ENCODE results near the gene MOV10L1. TPM values are rescaled to one million over a fixed set of nuclear protein-coding genes. Genes with fewer than 3 reads are reported as not detected.
A peak's percentile ranks its signal among the peaks of the same experiment; 100 is the strongest.

MOV10L1 gene
- total RNA-seq, 3 donors from 2014 or later = not detected

- Mint-ChIP-seq H3K4me1 (ENCODE audit: low read depth) (peaks cover 2% of the 10 kb centered on the region), H3K27me3 (ENCODE audit: low read depth) (peaks cover 39% of the 10 kb centered on the region)
- no peak for ATAC-seq
Observed at GRCh38 chr22:50053861-50054260, 35.9 kb upstream of the MOV10L1 start.

GRCh38 chr22:50056214-50056972, 33.4 kb upstream of the MOV10L1 start:
- H3K4me3 Mint-ChIP-seq = no peak overlapping the region
- peaks cover 50% of the 10 kb centered on the region for H3K27me3 Mint-ChIP-seq (ENCODE audit: low read depth)
- ATAC-seq = no peak
- no peaks in the 10 kb centered on the region for H3K9me3 Mint-ChIP-seq
- DNase-seq = no peak
- H3K36me3 Mint-ChIP-seq (ENCODE audit: insufficient read depth) = no peaks in the 10 kb centered on the region
- peaks cover 3% of the 10 kb centered on the region for H3K4me1 Mint-ChIP-seq (ENCODE audit: low read depth)

More at GRCh38 chr22:50053861-50054260, 35.9 kb upstream of the MOV10L1 start:
- no peaks in the 10 kb centered on the region for H3K36me3 Mint-ChIP-seq (ENCODE audit: insufficient read depth)
- H3K4me3 Mint-ChIP-seq = no peak overlapping the region
- no peak for DNase-seq
- no peaks in the 10 kb centered on the region for H3K9me3 Mint-ChIP-seq

GRCh38 chr22:50057278-50058060, 32.3 kb upstream of the MOV10L1 start:
- ATAC-seq (no peak), DNase-seq (no peak)
- no peaks in the 10 kb centered on the region for H3K36me3 Mint-ChIP-seq (ENCODE audit: insufficient read depth)
- H3K4me3 Mint-ChIP-seq = no peak overlapping the region
- no peaks in the 10 kb centered on the region for H3K9me3 Mint-ChIP-seq
- H3K4me1 Mint-ChIP-seq (ENCODE audit: low read depth) = peaks cover 3% of the 10 kb centered on the region
- H3K27me3 Mint-ChIP-seq (ENCODE audit: low read depth) = peaks cover 49% of the 10 kb centered on the region

DNA sequence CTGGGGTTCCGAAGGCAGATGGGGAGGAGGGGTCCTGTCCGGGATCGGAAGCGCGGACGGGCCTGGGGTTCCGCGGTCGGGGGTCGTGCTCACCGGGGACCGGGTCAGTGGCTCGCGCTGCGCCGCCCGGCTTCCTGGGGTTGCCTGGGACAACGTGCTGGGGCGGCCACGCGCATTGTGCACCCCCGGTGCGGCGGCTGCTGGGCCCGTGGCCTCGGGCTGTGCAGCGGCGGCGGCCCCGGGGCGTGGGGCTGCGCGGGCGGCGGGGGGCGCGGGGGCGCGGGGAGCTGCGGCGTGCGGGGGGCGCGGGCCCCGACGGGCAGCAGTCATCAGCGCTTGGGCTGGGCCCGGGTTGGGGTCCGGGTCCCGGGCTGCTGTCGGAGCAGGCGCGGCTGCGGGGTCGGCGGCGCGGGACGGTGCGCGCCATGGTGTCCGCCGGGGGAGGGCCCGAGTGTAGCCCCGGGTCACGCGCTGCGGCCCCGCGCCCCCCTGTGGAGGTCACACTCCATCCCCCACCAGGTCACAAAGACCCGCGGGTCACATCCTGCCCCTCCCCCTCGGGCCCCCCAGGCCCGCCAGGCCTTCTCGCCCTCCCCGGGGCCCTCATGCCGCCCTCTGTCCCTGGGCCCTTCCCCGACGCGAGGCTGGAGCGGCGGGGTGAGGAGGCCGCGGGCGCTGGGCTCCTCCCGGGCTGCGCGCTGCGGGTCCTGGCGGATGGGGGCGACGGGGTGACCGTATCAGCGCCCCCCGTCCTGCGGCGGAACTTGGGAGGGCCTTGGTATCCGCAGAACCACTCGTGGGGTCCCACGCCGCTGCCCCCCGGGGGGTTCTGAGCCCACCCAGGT, 31.5 kb upstream of the MOV10L1 start, which contains the start of gene TTLL8:
TSS of gene TTLL8 (minus strand) at position 238 of the 845 bp plus-strand sequence.
- H3K9me3 Mint-ChIP-seq = no peaks in the 10 kb centered on the region
- no peaks in the 10 kb centered on the region for H3K36me3 Mint-ChIP-seq (ENCODE audit: insufficient read depth)
- ATAC-seq = peak; percentile 25 to 48
- peaks cover 49% of the 10 kb centered on the region for H3K27me3 Mint-ChIP-seq (ENCODE audit: low read depth)
- DNase-seq = no peak
- H3K4me1 Mint-ChIP-seq (ENCODE audit: low read depth) = peaks cover 3% of the 10 kb centered on the region
- H3K4me3 Mint-ChIP-seq = no peak within 1 kb of the TSS

- no peaks in the 10 kb centered on the region for H3K9me3 Mint-ChIP-seq
Observed at GRCh38 chr22:50058906-50059880, 30.6 kb upstream of the MOV10L1 start.

GRCh38 chr22:50059881-50060262, 29.9 kb upstream of the MOV10L1 start:
- Mint-ChIP-seq H3K4me1 (ENCODE audit: low read depth) (peaks cover 3% of the 10 kb centered on the region), H3K9me3 (no peaks in the 10 kb centered on the region), H3K36me3 (ENCODE audit: insufficient read depth) (no peaks in the 10 kb centered on the region), H3K27me3 (ENCODE audit: low read depth) (peaks cover 39% of the 10 kb centered on the region), H3K4me3 (no peak overlapping the region)
- no peak for ATAC-seq
- DNase-seq = no peak

More at GRCh38 chr22:50058906-50059880, 30.6 kb upstream of the MOV10L1 start:
- Mint-ChIP-seq H3K4me1 (ENCODE audit: low read depth) (peaks cover 3% of the 10 kb centered on the region), H3K27me3 (ENCODE audit: low read depth) (peaks cover 43% of the 10 kb centered on the region), H3K4me3 (no peak overlapping the region), H3K36me3 (ENCODE audit: insufficient read depth) (no peaks in the 10 kb centered on the region)
- no peak for ATAC-seq
- no peak for DNase-seq

DNA sequence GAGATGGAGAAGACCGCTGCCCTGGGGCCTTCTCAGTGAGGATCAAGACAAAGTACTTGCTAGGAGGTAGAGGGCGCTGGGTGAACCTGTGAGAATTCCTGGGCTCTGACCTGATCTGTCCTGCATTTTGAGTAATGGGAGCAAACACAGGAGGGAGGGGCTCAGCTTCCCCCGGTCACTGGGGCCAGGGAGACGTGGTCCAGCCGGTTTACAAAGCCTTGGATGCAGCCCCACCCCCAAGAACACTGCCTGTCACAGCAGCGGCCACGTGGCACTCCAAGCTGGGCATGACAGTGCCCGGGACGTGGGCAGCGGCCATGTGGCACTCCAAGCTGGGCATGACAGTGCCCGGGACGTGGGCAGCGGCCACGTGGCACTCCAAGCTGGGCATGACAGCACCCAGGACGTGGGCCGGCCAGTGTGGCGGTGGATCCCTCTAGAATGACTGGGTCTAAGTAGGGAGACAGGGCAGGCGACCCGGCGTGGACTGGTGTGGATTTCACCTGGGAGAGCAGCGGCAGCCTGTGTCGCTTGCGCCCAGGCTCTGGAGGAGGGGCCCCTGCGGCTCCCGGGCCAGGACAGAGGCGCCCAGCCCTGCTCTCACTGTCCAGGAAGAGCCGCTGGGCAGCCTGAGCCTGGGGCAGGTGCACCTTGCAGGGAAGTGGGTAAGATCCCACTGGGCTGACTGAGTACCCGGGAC, 29.2 kb upstream of the MOV10L1 start:
- ATAC-seq = no peak
- no peak for DNase-seq
- H3K4me1 Mint-ChIP-seq (ENCODE audit: low read depth) = peaks cover 3% of the 10 kb centered on the region

GRCh38 chr22:50061141-50061823, 28.5 kb upstream of the MOV10L1 start:
- Mint-ChIP-seq H3K4me1 (ENCODE audit: low read depth) (peaks cover 3% of the 10 kb centered on the region), H3K9me3 (no peaks in the 10 kb centered on the region), H3K27me3 (ENCODE audit: low read depth) (peaks cover 29% of the 10 kb centered on the region), H3K36me3 (ENCODE audit: insufficient read depth) (no peaks in the 10 kb centered on the region), H3K4me3 (no peak overlapping the region)
- ATAC-seq (no peak), DNase-seq (no peak)

More for the DNA sequence above, 29.2 kb upstream of the MOV10L1 start:
- Mint-ChIP-seq H3K36me3 (ENCODE audit: insufficient read depth) (no peaks in the 10 kb centered on the region), H3K4me3 (no peak overlapping the region), H3K9me3 (no peaks in the 10 kb centered on the region), H3K27me3 (ENCODE audit: low read depth) (peaks cover 33% of the 10 kb centered on the region)

DNA sequence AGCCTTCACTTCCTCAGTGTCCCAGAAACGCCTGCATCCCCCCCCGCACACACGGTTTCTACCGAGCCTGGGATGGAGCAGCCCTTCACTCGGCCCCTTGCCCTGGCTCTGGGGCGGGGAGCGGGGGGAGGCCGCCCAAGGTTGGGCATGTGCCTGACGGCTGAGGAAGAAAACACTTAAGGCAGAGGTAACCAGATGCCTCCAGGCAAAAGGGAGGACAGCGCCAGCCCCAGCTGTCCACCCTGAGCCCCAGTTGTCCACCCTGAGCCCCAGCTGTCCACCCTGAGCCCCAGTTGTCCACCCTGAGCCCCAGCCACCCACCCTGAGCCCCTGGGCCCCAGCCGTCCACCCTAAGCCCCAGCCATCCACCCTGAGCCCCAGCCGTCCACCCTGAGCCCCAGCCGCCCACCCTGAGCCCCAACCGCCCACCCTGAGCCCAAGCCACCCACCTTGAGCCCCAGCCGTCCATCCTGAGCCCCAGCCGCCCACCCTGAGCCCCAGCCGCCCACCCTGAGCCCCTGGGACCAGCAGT, 27.9 kb upstream of the MOV10L1 start:
- H3K27me3 Mint-ChIP-seq (ENCODE audit: low read depth) = peaks cover 26% of the 10 kb centered on the region
- ATAC-seq (no peak), DNase-seq (no peak)
- no peaks in the 10 kb centered on the region for H3K9me3 Mint-ChIP-seq
- H3K36me3 Mint-ChIP-seq (ENCODE audit: insufficient read depth) = no peaks in the 10 kb centered on the region
- no peak overlapping the region for H3K4me3 Mint-ChIP-seq
- H3K4me1 Mint-ChIP-seq (ENCODE audit: low read depth) = peaks cover 3% of the 10 kb centered on the region

- Mint-ChIP-seq H3K4me1 (ENCODE audit: low read depth) (peaks cover 3% of the 10 kb centered on the region), H3K4me3 (no peak overlapping the region), H3K27me3 (ENCODE audit: low read depth) (peaks cover 22% of the 10 kb centered on the region), H3K36me3 (ENCODE audit: insufficient read depth) (no peaks in the 10 kb centered on the region), H3K9me3 (no peaks in the 10 kb centered on the region)
- no peak for ATAC-seq
- no peak for DNase-seq
Observed at GRCh38 chr22:50062509-50063135, 27.2 kb upstream of the MOV10L1 start.

DNA sequence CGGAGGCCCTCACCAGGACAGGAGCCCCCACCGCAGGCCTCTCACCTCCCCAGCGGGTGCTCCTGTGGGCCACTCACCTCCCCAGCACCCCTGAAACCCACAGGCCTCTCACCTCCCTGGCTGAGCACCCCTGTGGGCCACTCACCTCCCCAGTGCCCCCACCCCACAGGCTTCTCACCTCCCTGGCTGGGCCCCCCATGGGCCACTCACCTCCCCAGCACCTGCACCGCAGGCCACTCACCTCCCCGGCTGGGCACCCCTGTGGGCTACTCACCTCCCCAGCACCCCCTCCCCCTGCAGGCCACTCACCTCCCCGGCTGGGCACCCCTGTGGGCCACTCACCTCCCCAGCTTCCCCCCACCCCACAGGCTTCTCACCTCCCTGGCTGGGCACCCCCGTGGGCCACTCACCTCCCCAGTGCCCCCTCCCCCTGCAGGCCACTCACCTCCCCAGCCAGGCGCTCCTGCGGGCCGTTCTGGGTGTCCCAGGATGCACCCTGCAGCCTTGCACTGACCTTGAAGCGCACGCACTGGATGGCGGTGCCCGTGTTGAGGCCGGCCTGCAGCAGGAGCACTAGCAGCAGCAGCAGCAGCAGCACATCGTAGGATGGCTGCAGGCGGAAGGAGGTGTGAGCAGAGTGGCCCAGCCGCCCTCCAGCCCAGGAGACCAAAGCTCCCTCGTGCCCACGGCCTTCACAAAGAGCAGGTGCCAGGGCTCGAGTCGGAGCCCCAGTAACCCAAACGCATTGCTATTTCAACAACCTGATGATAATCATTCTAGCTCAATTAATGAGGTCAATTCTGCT, 26.0 kb upstream of the MOV10L1 start:
- Mint-ChIP-seq H3K27me3 (ENCODE audit: low read depth) (peaks cover 20% of the 10 kb centered on the region), H3K4me1 (ENCODE audit: low read depth) (peaks cover 1% of the 10 kb centered on the region), H3K36me3 (ENCODE audit: insufficient read depth) (no peaks in the 10 kb centered on the region), H3K4me3 (no peak overlapping the region), H3K9me3 (no peaks in the 10 kb centered on the region)
- ATAC-seq (no peak), DNase-seq (no peak)
